SU-DHL-6 (cell line): ENCODE measurements around the gene VRTN.

Source experiments
- CTCF ChIP-seq: fragments of 200-600 bp; sonication (generic); IDR thresholded peaks from one replicate; pipeline ENCODE4 v1.5.1; 2017; ENCODE audit warnings: antibody characterized with exemption, mild to moderate bottlenecking, low read length, moderate library complexity; ENCODE audit not compliant: insufficient read depth, poor library complexity, severe bottlenecking
- EZH2phosphoT487 ChIP-seq: fragments of 200-600 bp; sonication (generic), shearing (Covaris generic); conservative IDR thresholded peaks from 2 replicates; pipeline ENCODE4 v1.6.1; 2018; ENCODE audit warnings: mild to moderate bottlenecking, antibody characterized with exemption, low read length, moderate library complexity, mixed read lengths

GRCh38 chr14:74309125-74310022 lies 38.9 kb upstream of the VRTN start:
- TF ChIP-seq CTCF (no peak), EZH2phosphoT487 (no peak)
